Ishikawa (cell line): ENCODE results near the gene RASAL2.

Experiments
- CEBPB ChIP-seq: IDR thresholded peaks from 2 replicates; pipeline ENCODE4 v1.6.1; 2012
- CREB1 ChIP-seq: IDR thresholded peaks from 2 replicates; pipeline ENCODE4 v1.6.1; 2012; ENCODE audit warnings: low read depth
- EGR1 ChIP-seq: IDR thresholded peaks from 2 replicates; pipeline ENCODE4 v1.6.1; 2012
- EP300 ChIP-seq: IDR thresholded peaks from 2 replicates; pipeline ENCODE4 v1.6.1; 2012; ENCODE audit warnings: borderline replicate concordance
- FOXM1 ChIP-seq: IDR thresholded peaks from 2 replicates; pipeline ENCODE4 v1.6.1; 2012; ENCODE audit warnings: low read depth, borderline replicate concordance
- TAF1 ChIP-seq: IDR thresholded peaks from 2 replicates; pipeline ENCODE4 v1.6.1; 2012; ENCODE audit warnings: low read depth, mild to moderate bottlenecking
- TCF12 ChIP-seq: IDR thresholded peaks from 2 replicates; pipeline ENCODE4 v1.6.1; 2012; ENCODE audit warnings: low read depth
- TEAD4 ChIP-seq: IDR thresholded peaks from 2 replicates; pipeline ENCODE4 v1.6.1; 2012
- YY1 ChIP-seq: IDR thresholded peaks from 2 replicates; pipeline ENCODE4 v1.6.1; 2012; ENCODE audit warnings: low read depth
- TF ChIP-seq, protein P1 (sequence below): IDR thresholded peaks from 2 replicates; pipeline ENCODE4 v1.6.1; 2012

- TF ChIP-seq EP300, result peak; percentile 80
- TF ChIP-seq TAF1, result peak; percentile 41; the same call in 1 of the 2 replicates
- TF ChIP-seq YY1, result no peak
- TF ChIP-seq CEBPB, result no peak
- TF ChIP-seq, protein P1, sequence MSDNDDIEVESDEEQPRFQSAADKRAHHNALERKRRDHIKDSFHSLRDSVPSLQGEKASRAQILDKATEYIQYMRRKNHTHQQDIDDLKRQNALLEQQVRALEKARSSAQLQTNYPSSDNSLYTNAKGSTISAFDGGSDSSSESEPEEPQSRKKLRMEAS, result peak; percentile 67
- TF ChIP-seq CREB1, result no peak
- peak; percentile 75 for TF ChIP-seq TCF12
- TF ChIP-seq EGR1, result no peak
- peak; percentile 61 for TF ChIP-seq FOXM1
- peak; percentile 89 for TF ChIP-seq TEAD4
Observed at GRCh38 chr1:178341261-178341956, 247.5 kb downstream of the RASAL2 start.
